NCI-H82 treated with DMSO at 0.1 percent for 48 hours (cell line): ENCODE measurements around the gene CITED2.

Experiments
- DNase-seq: peaks from one replicate; lab custom pipeline; 2025; ENCODE audit not compliant: unreplicated experiment; lab: John Stamatoyannopoulos, UW

CITED2 gene

GRCh38 chr6:139386404-139386803 is 12.0 kb upstream of the CITED2 start:
- no peak for DNase-seq

DNA sequence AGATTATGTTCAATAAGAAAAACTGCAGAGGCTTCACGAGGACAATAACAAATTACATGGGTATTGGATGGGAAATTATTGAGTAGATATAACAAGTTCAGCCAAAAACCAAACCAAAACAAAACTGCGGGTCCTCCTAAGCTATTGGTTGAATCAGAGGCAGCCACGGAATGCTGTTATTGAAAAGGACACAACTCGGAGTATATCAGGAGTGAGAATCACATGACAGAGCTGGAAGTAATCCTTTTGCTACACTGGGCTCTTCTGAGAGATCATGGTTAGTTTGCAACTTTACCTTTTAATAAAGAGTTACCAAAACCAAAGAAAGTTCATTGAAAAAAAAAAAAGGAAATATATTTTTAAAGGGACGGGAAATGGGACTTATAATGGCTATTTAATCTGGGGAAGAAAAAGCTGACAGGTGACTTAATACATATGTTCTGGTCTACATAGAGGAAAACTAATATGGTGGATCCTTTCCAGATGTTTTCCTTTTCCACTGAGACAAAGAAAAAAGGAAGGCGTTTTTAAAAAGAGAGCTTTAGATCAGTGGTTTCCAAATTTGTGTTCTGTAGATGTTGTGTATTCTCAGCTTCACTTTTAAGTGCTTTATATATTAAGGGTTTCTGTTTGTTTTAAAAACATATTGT is 6.9 kb upstream of the CITED2 start:
- DNase-seq: no peak

GRCh38 chr6:139380611-139381010 is 6.2 kb upstream of the CITED2 start:
- no peak for DNase-seq

DNA sequence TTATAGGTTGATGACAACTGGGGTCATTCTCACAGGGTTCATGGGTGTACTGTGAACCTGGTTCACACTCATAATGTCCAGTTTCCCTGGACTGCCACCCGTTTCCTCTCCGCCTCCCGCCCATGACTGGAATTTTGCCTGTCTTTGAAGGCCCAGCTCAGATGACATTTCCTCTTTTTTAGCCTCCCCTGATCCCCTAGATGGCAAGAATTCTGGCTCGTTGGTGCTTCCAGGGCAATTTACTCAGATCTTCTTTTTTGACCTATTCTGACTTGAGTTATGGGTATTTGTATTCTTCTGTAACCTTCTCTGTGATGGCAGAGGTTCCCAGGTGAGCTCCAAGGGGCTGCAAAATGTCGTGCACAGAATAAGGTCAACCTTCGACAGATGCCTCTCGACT is 5.7 kb upstream of the CITED2 start:
- no peak for DNase-seq

- DNase-seq: no peak
Observed at GRCh38 chr6:139378882-139379341, 4.5 kb upstream of the CITED2 start.

GRCh38 chr6:139378226-139378625 is 3.8 kb upstream of the CITED2 start:
- no peak for DNase-seq

DNA sequence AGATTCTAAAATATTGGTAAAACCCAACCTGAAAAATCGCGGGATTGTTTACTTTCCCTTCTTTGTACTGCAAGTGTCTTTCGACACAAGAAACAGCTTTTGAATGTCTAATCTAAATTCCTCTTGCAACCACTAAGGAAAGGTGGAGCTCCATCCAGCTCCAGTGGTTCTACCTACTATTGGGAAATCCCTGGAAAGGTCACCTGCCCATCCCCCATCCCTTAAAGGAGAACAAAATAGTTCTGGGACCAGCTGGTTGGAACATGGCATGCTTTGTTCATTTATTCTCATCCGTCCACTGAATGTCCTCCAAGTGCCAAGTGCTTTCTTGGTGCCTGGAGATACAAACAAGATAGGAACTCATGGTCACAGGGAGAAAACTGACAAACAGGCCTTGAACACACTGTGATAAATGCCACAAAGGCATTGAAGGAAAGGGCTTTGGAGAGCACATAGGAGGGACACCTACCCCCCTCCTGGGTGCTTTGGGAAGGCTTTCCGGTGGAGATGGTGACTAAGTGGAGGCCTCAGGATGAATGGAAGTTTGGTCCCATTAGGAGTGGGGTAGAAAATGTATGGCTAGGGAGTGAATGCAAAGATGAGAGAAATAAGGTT is 2.3 kb upstream of the CITED2 start:
- no peak for DNase-seq

- DNase-seq: no peak
Observed at GRCh38 chr6:139376017-139376330, 1.5 kb upstream of the CITED2 start.

DNA sequence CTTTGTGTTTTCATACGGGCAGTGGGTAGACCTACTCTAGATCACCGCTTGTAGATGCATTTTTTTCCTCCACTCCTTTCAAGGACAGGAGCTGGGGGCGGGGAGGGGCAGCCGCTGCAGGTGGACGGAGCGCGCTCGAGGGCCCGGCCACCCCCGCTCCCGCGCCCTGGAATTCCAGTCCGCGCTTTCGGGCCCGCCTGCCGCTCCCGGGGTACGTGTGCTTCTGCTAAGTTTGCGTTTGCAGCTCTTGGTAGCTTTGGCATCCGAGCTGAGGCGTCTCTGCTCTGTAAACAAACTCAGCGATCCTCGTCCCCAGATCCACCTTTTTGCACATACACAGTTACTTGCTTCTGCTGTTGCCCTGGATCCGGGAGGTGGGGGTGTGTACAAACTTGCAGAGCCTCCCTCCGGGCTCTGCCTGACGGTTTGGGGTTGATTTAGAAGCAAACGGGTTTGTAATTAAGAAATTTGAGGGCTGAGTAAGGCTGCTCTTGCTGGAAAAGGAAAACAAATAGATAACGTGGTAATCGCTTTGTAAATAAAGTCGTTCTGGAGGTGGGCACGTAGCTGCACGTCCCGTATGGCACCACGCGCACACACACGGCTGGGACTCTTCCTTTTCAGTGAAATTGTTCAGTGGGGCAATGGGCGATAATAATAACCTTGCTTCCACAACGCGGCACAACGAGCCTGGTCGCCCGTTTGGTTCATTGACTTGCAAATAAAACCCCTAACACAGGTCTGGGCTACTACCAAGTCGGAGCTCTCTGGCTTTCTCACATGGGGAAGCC is 973 bp upstream of the CITED2 start:
- DNase-seq: peak; percentile 88

- DNase-seq: no peak
Observed at GRCh38 chr6:139373928-139374356, 506 bp downstream of the CITED2 start.

- no peak for DNase-seq
Observed at GRCh38 chr6:139373154-139373927, 1.1 kb downstream of the CITED2 start.

DNA sequence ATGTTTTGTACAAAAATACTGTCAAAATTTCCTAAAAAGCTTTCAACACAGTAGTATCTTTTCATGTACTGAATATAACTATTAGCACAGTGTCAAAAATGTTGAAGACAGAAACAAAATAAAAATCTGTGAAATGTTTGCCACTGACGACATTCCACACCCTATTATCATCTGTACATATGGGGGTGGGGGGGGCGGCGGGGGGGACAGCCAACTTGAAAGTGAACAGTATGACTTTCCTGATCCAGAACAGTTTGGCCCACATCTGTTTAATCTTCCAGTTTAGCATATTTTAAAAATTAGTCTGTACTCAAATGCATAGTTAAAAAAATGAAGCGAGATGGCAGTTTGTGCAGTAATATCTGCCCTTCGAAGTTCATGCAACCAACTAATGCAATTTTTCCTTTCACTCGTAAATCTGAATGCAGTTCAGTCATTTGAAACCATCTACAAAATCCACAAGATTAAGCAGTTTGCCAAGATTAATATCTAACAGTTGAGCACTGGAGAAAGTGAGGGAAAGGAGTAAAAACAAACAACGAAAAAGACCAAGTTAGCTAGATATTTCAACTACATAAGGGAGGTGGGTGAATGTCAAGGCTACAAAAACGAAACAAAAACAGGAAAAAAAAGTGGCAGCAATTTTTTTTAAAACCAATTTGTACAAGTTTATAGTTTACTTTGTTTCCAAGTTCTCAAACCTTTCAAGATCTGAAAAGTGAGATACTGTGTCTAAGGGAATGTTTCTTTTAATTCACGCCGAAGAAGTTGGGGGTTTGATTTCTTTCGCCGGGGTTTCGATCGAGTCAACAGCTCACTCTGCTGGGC is 1.9 kb downstream of the CITED2 start:
- DNase-seq: no peak

DNA sequence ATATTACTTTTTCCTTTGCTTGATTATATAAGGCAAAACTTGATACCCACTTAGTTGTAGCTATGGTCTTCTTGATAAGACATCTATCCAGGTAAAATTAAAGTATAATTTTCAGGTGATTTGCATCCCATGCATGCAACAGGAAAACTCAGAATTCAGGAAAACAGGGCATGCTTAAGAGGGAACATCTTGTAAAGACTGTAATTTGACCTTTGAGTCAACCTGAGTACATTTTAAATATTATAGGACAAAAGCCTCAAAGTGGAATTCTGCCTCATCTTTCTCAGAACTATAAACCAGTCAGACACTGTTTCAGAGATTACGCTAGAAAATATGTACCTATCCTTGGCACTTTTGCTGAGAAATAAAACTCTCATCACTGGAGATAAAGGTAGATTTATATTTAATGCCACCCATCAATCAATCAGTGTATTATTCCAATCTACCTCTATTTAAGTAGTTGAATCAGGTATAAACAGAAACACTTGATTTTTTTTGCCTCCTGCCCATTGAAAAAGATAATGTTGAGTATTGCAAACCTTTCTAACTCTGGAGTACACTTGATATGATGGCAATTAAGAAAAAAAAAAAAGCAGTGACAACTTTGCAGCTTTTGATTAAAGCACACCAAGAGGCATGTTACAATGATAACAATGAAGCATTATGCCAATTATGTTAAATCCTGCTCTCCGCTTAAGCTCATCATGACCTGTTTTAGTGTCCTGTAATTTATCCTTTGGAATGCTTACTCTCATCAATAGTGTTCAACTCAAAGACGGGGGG is 2.8 kb downstream of the CITED2 start:
- DNase-seq: no peak

DNA sequence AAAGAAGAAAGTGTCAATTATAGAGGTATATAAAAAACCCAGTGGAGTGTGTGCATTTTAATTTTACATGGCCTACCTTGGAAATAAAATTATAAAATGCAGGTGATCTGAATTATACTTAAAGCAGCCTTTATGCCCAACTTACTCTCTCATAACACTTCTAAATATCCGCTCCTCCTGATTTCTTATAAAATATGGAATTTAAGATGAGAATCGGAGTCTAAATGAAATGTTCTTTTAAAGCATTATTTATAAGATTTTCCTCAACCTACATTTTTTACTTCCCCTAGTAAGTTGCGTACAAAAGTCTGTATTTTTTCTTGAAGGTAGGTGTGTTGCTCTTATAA is 3.5 kb downstream of the CITED2 start:
- no peak for DNase-seq

DNA sequence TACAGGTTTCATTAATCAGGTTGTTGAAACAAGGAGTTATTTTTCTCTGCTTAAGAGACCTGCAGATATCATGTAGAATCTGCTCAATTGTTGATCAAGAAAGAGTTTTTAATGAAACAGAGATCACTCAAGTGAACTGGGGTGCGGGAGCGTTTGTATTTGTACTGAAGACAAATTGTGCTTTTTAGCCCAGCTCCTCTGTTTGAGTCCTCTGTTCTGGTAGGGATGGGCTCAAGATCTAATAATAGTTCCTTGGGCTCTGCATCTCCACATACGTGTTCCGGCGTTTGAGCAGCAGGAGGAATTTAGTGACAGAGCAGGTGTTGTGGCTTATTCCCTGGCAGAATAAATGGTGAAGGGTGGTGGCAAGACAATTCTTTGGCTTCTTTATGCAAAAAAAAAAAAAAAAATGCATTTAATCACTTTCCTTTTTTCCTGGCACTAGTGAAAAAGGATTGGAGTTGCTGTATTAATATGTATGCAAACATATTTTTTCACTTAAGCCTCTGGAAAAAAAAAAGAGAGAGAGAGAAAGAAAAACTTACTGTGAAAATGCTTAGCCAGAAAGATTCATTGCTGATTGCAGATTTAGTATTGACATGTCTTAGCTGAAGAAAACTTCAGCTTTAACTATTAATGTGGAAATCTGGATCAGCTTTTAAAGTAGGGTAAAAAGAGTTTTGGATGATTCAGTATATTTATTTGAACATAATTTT is 4.0 kb downstream of the CITED2 start:
- no peak for DNase-seq

DNA sequence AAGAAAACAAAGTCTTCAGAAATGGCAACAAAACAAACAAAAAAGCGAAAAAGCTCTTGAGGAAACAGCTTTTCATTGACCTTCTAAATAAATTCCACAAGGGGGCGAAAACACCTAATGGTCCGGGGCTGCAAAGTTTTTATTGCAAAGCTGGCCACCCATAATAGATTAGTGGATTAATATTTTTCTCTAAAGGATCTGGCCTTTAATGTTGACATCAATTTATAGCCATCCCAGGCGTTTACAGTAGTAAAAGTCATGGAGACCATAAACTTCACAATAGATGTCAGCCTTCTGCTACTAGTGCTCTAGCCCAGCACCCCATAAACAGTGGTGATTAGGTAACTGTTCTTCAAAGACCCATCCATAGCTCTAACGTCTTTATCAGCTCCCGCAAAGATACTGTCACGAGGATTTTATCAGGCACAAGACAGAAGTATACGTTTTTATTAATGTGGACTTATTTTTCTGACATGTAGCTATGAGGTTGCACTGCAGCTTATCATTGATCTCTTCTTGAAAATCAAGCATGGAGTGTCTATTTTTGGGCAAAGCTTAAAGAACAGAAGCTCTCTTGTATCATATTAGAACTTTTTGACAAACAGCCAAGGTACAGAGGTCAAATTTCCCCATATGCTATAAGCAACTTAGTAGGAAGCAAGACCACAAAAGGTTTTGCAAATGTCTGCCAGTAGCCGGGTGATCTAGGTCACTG is 4.7 kb downstream of the CITED2 start:
- peak; percentile 42 for DNase-seq

DNA sequence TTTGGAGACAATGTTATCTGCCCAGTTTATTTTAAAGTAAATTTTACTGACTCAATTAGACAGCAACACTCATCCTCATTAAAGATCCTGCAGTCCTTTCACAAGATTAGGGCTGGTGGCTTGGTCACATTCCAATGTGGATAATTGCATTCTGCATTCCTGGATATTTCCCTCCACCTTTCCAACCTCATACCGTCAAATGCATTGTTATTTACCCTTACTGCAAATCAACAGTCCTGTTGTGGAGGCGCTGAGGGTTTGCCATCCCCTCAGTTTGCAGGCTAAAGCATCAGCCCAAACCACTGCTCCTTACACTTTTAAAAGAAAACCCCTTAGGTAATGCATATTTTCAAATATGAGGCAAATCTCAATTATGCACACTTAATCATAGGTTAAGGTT is 5.4 kb downstream of the CITED2 start:
- DNase-seq: no peak

DNA sequence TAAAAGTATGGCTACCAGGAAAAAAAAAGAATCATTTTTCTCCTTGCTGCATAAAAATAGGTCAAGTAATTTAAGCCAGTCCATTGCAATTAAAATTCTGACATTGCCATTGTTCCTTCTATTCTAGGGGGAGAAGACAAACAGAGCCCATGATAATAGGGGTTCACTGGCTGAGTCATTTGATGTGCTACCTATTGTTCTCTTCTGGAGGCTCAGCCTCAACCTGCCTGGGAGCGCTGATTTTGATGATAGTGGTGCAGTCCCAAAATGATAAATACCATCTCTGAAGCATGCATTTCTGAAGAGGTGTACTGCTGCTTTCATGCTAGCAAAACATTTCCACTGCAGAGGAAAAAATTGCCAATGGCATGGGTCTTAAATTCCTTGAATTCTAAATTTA is 5.8 kb downstream of the CITED2 start:
- DNase-seq: no peak
